Bone marrow (tissue), 2 donors: ENCODE measurements around the gene ARID1B.
A peak's percentile ranks its signal among the peaks of the same experiment; 100 is the strongest.

Experiments
- DNase-seq, 2 donors: peaks; one replicate each; lab custom pipeline; 2025; lab: John Stamatoyannopoulos, UW

The ARID1B gene

DNA sequence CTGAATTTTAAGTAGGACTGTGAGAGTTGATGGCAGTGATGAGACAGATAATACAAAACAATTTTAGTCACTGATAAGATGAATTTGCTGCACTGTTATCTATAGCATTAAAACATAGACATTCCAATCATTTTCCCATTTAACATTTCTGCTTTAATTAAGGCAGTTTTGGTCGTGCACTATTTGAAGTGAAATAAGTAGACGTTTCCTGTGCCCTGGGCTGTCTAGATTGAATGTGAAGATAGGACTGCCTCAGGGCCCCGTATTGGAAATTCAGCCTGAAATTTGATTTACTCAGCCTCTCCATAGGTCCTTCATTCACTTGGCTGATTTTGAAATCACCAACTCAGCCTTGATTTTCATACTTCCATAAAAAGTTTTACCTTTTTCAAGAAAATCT, 48.3 kb downstream of the ARID1B start:
- DNase-seq, result no peak

DNA sequence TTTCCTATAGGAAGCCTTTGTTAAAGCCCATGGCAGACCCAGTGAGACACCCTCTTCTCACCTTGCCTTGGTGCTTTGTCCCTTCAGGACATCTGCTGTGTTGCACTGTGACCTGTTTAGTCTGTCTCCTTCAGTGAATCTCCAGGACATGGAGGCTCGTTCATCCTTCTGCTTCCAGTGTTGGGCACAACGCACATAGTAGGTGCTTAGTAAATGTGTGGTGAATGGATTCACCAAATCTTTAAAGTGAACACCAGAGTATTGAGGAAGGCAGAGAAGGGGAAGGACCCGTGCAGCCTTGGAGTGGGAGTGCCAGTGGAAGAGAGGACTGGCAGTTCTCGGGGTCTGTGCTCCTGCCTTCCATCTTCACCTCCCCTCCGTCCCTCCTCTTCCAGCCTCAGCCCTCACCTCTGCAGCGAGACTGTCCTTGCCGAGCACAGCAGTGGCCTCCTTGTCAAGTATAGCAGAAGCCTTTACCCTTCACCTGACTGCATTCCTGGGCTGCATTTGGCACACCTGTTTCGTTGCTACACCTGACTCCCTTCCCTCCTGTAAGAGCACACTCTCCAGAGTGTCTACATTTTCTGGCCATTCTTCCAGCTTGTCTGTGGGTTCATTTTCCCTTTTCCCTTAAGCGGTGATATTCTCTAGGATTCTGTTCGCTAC, 49.2 kb downstream of the ARID1B start:
- no peak for DNase-seq

DNA sequence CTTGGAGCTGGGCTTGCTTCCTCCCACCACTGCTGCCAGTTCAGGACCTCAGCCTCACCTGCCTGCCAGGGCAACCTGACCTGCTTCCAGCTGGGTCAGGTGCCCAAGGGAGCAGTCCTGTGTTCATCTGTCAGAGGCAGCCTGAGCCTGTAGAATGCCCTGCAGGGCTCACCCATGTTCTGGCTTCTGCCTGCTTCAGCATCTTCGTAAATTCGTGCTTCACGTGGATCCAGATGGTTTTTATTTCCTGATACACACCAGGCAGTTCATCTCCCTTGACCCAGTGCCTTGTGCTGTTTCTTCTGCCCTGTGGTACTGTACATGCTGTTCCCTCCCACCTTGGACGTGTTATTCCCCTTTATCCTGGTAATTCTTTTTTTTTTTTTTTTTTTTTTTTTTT, 50.2 kb downstream of the ARID1B start:
- no peak for DNase-seq

DNA sequence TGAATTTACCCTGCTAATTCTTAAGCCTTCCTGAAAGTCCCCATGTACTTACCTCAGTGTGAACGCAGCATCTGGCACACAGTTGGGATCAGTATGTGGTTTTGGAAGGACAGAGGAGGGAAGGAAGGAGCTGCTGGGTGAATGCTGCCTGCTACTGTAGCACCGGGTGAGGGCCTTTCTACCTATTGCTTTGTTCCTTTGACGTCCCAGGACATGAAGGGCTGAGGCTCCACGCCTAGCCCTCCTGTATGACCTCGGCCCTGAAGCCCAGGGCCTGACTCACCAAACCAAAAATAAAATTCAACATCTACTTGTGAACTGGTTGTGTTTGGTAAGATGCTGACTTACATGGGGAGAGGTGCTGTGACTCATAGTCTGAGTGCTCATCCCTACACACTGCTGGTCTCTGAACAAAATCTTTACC, 51.1 kb downstream of the ARID1B start:
- peak in 1 of 2 donors; percentile 46 for DNase-seq

DNA sequence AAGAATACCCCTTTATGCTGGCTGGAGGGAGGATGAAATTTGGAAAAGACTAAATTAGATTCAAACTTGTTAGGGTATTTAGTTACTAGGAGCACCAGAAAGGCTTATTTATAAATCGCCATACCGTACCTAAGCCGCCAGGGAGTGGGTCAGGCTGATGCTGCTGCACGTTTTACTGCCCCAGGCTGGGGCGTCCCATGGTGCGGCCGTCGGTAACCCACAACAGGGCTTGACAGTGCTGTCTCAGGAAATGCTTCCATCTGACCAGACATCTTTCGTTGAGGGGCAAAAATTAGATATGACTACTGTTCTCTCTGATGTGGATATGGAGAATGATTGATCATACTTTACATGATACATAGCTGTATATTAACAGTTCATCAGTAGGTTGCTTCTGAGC, 52.9 kb downstream of the ARID1B start:
- DNase-seq, result no peak

DNA sequence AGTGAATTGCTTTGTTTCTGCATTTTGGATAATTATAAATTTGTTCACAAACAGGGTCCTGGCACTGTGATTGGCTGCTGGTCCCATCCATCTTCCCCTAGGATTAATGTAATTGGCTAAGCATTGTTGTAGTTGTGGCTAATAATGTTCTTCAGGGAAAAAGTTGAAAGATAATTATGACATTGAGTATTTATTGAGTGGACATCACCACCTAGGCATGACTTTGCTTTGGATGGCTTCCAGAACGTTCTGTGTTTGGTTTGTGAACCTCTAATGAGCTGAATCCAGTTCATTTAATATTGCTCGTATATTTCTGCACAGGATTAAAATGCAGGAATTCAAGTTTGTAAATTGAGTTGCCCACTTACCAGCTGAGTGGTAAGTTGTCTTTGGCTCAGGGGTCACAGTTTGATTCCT, 55.1 kb downstream of the ARID1B start:
- DNase-seq, result no peak

DNA sequence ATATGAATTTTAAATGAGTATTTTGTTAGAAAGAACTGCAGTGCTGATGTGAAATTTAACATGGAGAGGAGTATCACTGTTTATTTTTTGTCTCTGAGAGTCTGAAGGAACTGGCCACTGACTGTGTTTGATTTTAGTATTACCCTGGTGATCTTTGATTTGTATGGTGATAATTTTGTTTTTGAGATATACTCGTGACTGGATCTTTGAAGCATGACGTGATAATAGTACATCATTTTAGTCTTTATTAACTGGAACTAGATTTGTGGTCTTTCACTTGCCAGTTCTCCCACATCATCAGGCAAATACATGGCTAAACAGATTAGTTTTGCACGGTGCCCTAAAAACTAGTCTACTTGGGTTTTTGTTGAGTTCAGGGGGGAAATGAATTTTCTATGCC, 55.5 kb downstream of the ARID1B start:
- no peak for DNase-seq

DNA sequence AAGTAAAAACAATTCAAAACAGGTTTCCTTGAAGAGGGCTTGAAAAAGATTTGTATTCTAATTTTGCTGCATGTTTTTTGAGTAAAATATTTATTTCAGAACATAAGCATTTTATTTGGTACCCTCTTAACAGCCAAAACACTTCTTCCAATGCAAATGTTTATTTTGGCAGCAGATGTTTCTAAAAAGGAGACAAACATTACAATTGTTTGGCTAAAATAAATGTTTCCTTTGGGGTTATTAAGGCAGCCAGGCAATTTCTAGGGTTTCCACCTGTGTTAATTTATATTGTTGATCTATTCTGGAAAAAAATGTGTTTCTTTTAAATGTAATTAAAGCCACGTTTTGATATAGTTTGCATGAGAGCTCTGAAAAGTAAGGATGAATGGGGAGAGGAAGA, 56.6 kb downstream of the ARID1B start:
- no peak for DNase-seq

DNA sequence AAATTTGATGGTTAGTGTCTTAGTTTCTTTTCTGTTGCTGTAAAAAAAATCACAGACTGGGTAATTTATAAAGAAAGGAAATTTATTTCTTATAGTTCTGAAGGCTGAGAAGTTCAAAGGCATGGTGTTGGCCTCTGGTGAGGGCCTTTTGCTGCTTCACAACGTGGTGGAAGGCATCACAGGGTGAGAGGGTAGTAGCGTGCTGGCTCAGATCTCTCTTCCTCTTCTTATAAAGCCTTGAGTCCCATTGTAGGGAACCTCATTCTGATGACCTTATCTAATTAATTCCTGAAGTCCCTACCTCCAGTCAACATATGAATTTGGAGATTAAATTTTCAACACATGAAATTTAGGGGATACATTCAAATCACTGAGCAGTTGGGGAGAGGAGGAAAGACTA, 62.0 kb downstream of the ARID1B start:
- no peak for DNase-seq

DNA sequence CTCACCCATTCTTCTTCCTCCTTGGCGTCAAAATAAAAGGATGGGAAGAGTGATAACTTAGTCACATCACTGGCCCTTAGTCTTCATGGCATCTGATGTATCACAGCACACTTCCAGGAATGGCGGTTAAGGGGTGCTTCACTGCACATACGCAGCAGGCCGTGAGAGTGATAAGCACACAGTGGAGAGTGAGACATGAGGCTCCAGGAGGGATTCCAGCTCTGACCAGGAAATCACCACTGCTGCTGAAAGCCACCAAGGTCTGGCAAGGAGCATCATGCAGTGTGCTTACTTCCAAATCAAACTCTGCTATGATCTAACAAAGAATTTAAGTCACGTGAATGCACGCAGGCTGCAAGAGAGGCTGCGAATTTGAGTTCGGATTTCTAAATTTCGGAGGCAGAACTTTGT, 62.4 kb downstream of the ARID1B start:
- DNase-seq, result no peak

DNA sequence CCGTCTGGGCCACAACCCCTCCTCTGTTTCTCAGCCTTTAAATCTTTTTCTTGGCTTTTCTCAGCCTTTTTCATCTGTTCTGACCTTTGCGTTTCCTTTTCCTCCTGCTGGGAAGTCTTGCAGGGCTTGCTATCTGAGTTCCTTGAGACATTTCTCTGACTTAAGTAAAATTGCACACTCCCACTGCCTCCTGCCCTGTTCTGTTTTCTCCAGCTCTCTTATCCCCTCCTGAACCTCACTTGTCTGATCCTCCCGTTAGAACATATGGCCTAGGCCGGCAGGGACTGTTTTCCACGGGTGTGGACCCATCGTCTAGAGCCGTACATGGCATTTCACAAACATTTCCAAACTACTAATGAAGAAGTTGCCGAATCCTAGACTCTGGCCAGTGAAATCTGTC, 63.0 kb downstream of the ARID1B start:
- no peak for DNase-seq

DNA sequence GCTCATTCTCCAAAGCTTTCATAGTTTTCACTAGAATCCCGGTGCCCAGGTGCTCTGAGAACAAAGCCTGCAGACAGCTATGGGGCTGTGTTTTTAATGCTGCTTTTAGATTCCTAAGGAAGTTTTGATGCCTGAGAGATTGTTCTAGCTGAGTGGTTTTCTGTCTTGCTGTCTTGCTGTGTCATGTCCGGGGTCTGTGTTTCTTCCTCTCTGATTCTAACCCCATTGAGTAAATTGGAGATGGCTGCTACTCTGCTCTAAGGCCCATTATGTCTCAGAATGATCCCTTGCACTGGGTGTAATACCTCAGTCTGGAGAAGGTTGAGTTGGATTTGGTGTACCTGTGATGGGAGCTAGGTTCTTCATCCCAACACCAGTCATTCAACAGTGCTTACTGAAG, 63.4 kb downstream of the ARID1B start:
- DNase-seq, result peak in 1 of 2 donors; percentile 52

DNA sequence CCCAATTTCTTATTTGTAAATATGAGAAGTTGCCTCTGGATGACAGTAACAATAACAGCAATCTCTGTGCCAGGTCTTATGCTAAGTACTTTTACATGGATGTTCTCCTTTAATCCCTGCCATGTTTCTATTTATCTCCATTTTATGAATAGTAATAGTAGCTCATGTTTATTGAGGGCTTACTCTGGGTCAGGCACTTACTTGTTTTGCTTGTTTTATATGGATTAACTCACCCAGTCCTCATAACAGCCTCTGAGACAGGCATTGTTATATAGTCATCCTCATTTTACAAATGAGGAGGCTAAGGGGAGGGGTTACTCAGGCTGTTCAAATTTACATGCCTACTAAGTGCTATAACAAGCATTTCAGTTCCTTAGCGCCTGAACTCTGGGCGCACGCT, 64.3 kb downstream of the ARID1B start:
- DNase-seq, result no peak

DNA sequence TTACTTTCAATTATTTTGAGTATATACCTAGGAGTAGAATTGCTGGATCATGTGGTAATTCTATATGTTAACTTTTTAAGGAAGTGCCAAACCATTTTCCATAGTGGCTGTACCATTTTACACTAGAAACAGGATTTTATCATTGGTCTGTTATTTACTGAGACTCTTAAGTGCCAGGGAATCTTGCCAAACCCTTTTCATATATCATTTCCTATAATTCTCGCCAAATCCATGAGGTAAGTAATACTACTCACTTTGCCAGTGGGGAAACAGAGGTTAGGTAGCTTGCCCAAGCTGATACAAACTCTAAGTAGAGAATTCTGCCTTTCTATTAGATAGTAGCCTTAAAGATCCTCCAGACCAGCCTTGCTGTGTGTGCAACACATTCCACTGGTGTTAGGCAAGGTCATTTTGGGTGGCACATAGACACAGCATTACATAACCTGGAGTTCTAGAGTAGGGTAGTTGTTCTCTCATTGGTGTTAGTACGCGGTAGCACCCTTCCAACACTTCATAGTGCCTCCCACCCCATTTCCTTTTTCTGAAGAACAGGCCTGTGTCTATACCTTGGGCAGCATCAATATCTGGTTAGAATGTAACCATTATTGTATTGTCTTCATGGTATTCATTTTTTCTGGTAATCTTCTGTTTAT, 65.5 kb downstream of the ARID1B start:
- no peak for DNase-seq

DNA sequence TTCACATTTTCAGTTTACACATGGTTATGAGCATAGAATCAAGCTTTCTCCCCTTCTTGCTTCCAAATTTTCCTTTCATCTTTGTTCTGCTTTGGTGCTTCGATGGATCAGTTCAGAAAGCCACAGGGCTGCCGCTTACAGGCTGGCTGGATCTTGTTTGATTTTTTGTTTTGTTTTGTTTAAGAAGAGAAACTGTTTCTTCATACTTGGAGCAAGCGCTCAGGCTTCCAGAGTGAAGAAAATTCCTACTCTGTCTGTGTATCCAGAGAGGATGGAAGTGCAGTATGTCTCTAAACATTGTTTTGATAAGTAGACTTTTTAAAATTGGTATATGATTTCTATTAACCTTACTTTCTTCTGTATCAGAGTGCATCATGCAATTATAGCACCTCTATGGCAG, 66.9 kb downstream of the ARID1B start:
- no peak for DNase-seq

DNA sequence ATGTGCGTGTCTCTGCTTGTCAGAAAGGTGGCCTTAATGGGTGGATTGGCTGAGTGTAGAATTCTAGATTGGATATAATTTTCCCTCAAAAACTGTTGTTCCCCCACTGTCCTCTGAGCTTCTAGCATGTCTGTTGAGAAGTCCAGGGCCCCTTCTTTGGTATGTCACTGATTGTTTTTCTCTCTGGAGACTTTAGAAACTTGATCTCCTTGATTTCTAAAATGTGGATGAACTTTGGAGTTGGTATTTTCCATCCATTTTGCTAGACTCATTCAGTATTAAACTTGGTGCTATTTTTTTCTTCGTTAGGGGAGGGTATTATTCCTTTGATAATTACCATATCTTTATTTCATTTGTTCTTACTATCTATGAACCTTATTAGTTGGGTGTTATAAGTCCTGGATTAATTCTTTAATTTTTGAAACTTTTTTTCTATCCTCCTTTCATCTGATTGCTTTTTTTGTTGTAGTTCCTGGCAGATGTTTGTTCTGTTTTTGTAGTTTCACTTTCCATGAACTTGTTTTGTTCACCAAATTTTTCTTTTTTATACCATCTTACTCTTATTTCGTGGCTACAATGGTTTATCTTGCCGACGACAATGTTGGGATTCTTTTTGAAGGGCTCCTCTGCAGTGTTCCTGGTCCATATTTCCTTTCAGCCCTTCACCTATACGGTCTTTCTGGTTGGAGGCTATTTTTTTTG, 68.4 kb downstream of the ARID1B start:
- DNase-seq, result peak in 1 of 2 donors; percentile 23

DNA sequence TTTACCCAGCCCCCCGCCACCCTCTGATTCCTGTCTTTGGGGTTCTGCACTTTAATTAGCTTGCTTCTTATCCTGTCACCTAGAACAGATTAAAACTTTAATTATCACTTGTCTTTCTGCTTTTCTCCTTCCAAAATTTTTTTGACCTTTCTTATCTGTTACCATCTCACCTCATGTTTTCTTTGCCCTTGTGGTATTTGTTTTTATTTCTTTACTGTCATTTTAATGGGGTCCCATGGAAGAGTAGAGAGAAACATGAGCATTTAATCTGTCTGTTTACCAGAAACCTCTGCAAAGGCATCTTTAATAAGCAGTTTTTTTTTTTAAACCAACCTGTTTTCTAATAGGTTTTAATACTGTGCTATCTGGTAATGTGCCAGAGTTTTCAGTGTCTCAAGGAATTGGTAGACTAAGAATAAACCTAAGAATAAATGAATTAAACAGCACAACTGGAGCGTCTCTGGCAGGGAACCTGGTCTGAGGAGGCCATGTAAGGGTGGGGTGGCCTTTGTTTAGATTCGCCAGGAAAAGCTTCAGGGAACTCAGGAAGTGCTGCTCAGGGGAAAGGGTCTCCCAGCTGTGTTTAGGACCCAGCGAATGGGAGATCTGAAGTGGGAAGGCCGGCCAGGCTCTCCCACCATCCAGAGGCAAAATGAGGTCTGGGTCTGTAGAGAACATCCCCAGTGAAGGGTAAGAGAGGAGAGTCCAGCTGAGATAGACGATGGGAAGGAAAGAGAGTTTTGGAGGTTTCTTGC, 69.8 kb downstream of the ARID1B start:
- no peak for DNase-seq

DNA sequence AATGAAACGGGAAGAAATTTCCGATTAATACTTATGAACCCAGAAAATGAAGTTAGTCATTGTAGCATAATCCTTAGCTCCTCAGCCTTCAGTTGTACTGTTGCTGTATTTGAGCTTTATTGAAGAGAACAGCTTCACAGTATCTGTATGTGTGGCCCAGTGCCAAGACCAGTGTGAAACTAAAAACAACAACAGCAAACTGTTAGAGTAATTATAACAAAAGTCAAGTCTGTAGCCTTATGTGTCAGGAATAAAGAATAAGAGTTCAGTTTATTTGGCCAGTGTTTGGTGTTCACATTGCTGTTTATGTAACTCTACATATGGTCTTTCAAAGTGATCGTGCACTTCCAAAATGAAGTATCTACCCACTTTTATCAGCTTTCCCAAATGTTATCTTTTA, 70.9 kb downstream of the ARID1B start:
- no peak for DNase-seq

DNA sequence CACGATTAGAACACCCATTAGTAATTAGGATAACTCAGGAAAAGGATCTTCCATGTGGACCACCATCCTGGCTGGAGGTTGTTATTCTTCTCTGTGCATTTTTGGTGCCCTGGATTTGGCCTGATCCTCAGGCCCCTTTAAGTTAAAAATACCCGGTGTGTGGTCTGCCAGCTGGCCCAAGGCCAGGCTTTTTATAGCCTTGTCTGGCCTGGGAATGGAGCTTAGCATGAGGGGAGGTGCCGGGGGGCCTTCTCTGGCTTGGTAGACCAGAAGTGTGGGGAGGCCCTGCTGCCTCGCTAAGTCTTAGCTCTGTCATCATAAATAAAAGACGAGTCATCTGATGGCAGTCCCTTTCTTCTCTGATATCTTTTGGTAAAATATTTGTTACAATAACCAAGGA, 71.4 kb downstream of the ARID1B start:
- peak in 1 of 2 donors; percentile 49 for DNase-seq

DNA sequence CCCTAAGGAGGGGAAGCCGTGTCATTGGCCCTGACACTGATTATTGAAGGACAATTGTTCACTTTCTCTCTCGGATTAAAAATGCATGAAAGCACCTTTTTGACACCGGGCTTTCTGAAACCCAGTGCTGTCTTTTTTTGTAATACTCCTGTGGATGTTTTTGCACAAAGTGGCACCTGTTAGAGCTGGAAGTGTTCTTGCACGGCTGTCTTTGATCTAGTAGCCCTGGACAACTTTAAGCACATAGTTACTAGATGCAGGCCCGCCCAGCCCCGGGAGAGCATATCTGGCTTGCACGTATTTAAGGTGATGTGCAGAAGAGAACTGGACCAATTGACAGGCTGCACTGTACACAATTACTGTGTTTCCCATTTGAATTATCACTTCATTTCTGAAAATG, 72.6 kb downstream of the ARID1B start:
- DNase-seq, result no peak

DNA sequence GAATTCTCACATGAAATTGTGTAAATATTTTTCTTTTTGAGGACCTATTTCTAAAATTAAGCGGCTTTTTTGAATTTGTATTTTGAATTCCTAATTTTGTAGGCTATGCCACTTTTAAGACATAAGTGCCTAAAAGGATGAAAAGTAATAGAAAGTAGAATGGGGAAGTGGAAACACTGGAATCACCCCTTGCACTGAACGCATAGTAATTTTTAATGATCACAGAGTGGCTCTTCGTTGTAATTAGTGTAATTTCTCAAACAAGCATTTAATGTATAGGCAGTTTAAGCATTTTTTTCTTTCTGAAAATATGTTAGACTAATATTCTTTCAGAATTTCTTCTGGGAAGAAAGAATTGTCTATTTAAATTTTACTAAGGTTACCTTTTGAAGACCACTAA, 73.2 kb downstream of the ARID1B start:
- DNase-seq, result no peak

DNA sequence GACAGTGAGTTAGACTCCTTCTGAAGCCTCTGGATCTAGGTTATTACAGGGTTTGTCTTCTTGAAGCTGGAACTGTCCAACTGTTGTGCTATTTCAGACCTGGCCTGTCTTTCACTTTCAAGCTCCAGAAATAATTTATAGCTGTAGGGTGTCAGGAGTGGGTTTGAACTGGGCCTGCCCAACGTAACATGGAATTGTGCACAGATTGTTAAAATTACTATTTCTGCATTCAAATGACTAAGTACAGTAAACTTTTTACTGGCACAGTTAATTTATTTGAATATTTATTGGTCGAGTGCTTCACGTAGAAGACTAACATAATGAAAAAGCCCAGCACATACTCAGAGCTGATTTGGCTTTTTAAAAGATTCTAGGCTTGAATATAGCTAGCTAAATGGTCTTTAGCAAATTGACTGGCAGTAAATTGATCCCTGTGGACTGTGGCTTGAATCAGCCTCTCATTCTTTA, 74.3 kb downstream of the ARID1B start:
- DNase-seq, result no peak
